GM12874 (cell line): ENCODE data around the gene MUC13.

Source experiments
- TF ChIP-seq, protein P1 (sequence below): IDR thresholded peaks from 2 replicates; pipeline ENCODE4 v1.5.1; 2011; ENCODE audit warnings: low read depth, mild to moderate bottlenecking, control low read depth, low read length, moderate library complexity; ENCODE audit not compliant: insufficient read depth

The MUC13 gene

DNA sequence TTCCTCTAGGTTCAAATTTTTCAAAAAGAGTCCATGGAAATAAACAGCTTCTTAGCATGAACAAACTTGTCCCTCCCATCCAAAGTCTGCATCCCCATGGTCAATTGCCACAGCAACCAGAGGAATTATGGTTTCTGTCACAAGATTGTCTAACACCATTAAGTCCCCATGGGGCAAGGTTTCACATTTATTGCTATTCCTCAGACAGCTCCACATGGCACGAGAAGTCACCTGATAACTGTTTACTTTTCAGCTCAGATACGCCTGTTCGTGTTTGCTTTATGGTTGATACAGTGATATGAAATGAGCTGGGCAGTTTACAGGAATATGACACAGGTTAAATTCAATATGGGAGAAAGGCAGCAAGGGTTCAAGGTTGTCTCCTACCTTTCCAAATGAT is 37.9 kb upstream of the MUC13 start:
- TF ChIP-seq, protein P1, sequence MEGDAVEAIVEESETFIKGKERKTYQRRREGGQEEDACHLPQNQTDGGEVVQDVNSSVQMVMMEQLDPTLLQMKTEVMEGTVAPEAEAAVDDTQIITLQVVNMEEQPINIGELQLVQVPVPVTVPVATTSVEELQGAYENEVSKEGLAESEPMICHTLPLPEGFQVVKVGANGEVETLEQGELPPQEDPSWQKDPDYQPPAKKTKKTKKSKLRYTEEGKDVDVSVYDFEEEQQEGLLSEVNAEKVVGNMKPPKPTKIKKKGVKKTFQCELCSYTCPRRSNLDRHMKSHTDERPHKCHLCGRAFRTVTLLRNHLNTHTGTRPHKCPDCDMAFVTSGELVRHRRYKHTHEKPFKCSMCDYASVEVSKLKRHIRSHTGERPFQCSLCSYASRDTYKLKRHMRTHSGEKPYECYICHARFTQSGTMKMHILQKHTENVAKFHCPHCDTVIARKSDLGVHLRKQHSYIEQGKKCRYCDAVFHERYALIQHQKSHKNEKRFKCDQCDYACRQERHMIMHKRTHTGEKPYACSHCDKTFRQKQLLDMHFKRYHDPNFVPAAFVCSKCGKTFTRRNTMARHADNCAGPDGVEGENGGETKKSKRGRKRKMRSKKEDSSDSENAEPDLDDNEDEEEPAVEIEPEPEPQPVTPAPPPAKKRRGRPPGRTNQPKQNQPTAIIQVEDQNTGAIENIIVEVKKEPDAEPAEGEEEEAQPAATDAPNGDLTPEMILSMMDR, result no peak

GRCh38 chr3:124969963-124970722 is 35.6 kb upstream of the MUC13 start:
- TF ChIP-seq, protein P1, result no peak

DNA sequence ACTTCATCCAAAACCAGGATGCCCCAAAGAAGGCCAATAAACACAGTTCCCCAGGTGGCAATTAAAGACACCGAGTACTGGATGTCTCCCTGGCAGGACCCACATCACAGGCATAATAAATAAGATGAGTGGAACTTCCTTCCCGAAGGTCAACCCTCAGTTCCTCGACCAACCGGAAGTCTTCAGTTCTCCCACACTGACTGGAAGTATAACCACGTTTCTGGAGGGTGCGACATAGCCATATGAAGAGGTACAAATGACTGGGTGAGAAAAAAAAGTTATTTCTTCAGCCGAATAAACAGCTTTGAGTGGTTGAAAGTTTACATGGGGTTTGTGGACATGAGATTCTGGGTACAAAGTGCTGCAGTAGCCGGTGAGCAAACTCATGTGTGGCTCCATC is 34.6 kb upstream of the MUC13 start:
- TF ChIP-seq, protein P1, result no peak

DNA sequence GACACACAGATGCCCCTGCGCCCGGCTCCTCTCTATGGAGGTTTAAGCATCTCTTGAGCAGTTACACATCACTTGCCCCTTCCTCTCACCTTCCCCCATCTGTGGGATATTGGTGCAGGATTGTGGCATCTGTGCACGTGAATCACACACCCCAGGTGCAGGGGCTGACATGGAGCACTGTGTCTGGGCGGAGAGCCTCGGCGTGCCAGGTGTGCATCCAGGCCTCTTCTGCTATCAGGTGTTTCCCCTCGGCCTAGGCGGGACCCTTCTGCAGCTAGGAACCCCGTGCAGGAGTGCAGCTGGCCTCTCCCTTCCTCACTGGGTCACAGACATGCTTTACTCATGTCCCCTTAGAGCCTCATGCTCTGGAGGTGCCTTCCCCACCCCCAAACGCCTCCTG is 33.4 kb upstream of the MUC13 start:
- TF ChIP-seq, protein P1, result no peak

GRCh38 chr3:124966521-124967445 is 32.2 kb upstream of the MUC13 start:
- TF ChIP-seq, protein P1, result no peak

GRCh38 chr3:124965413-124965812 is 30.9 kb upstream of the MUC13 start:
- TF ChIP-seq, protein P1, result no peak

- TF ChIP-seq, protein P1, result no peak
These were observed 29.8 kb upstream of the MUC13 start for GRCh38 chr3:124964387-124964786.
